Ammon's horn (tissue), 1 donor: Measurements from ENCODE around the gene PCGF5.
A peak's percentile ranks its signal among the peaks of the same experiment; 100 is the strongest.
"Not testable (repeated sequence)": the region's sequence is repeated elsewhere in the genome, so short reads cannot be mapped to it uniquely, and the experiment has no call there.

Source experiments
- DNase-seq: peaks from one replicate; pipeline ENCODE4 v3.0.0-alpha.2; 2016; ENCODE audit warnings: low spot score

Gene PCGF5

GRCh38 chr10:91210014-91210413, 10.4 kb upstream of the PCGF5 start:
- DNase-seq: no peak

GRCh38 chr10:91210435-91210834, 10.0 kb upstream of the PCGF5 start:
- no peak for DNase-seq

- DNase-seq: no peak
Observed at GRCh38 chr10:91211675-91212074, 8.8 kb upstream of the PCGF5 start.

GRCh38 chr10:91214911-91215310, 5.6 kb upstream of the PCGF5 start:
- no peak for DNase-seq

GRCh38 chr10:91215384-91215783, 5.1 kb upstream of the PCGF5 start:
- DNase-seq: no peak

- no peak for DNase-seq
Observed at GRCh38 chr10:91219371-91220193, 881 bp upstream of the PCGF5 start.

- peak; percentile 34 for DNase-seq
Observed at GRCh38 chr10:91220954-91221675, 652 bp downstream of the PCGF5 start.

- no peak for DNase-seq
Observed at GRCh38 chr10:91226093-91226492, 5.6 kb downstream of the PCGF5 start.

- no peak for DNase-seq
Observed at GRCh38 chr10:91227576-91227975, 7.1 kb downstream of the PCGF5 start.

- no peak for DNase-seq
Observed at GRCh38 chr10:91229683-91230082, 9.2 kb downstream of the PCGF5 start.

GRCh38 chr10:91238191-91238590, 17.7 kb downstream of the PCGF5 start:
- no peak for DNase-seq

- no peak for DNase-seq
Observed at GRCh38 chr10:91239789-91240188, 19.3 kb downstream of the PCGF5 start.

GRCh38 chr10:91242940-91243339, 22.5 kb downstream of the PCGF5 start:
- DNase-seq: no peak

GRCh38 chr10:91247360-91248111, 27.1 kb downstream of the PCGF5 start:
- DNase-seq: peak; percentile 17

- no peak for DNase-seq
Observed at GRCh38 chr10:91249700-91250099, 29.2 kb downstream of the PCGF5 start.

GRCh38 chr10:91250341-91250740, 29.9 kb downstream of the PCGF5 start:
- no peak for DNase-seq

GRCh38 chr10:91251430-91252056, 31.1 kb downstream of the PCGF5 start:
- peak; percentile 82 for DNase-seq

GRCh38 chr10:91253300-91253699, 32.8 kb downstream of the PCGF5 start:
- DNase-seq: no peak

GRCh38 chr10:91257310-91257709, 36.8 kb downstream of the PCGF5 start:
- no peak for DNase-seq

- not testable (repeated sequence) for DNase-seq
Observed at GRCh38 chr10:91260417-91260816, 40.0 kb downstream of the PCGF5 start.

- no peak for DNase-seq
Observed at GRCh38 chr10:91271886-91272285, 51.4 kb downstream of the PCGF5 start.

GRCh38 chr10:91284486-91285090, 64.1 kb downstream of the PCGF5 start:
- no peak for DNase-seq
